ENCODE results near the gene ARL2.

The ARL2 gene

DNA sequence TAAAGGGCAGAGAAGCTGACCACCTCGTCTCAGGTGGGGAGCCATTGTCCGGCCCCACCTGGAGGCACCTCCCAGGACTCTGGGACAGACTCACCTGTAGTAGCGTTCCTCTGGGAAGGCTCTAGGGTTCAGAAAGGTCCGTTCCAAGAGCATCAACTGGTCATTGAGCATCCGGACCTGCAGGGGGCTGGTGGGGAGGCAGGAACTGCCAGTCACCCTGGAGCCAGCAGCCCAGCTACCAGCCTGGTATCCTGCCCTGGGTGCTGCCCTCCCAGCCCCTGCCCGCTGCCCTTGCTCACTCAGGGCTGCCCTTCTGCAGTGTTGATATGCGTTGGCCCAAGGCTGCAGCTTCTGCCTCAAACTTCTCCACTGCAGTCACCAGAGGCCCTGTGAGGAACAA is 31.8 kb downstream of the ARL2 start:
- TF ChIP-seq CTCF (conservative IDR thresholded peaks at IDR 0.05; ENCODE audit: low read depth, low read length): no peak
- no peak for DNase-seq (ENCODE audit: low read depth)
- no peak overlapping the region for H3K4me3 ChIP-seq (ENCODE audit: low read length)

DNA sequence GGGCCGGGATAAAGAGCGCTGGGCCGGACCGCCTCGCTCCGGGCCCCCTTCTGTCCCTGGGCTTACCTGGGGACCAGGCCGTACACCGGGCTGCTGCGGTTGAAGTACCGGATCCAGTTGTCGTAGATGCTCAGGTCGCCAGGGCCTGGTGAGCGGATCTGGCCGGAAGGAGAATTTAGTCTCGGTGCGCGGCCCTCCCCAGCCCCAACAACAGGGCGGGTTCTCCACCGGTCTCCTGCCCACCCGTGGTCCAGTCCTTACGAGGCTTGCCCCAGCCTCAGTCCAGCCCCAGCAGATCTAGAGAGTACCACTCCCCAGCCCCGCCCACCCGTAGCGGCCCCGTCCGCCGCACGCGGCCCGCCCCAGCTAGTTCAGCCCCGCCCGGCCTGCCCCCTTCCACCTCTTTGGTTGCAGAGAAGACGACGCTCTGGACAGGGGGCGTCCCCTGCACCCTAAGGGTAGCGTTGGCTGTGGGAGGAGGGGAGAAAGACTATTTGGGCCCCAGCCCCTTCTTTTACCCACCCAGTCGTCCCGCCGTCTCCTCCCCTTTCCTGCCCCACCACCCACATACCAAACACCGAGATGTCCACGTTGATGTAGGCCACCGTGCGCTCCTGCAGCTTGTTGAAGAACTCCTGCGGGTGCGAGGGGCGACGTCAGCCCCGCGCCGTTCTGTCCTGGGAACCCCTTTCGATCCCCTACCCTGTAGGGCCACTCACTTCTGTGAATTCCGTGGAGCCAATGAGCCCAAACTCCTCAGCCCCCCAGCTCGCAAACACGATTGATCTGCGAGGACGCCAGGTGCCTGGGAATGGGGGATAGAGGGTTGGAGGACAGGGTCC is 33.8 kb downstream of the ARL2 start:
- DNase-seq (ENCODE audit: low read depth): no peak
- peak overlapping the region; percentile 47 for H3K4me3 ChIP-seq (ENCODE audit: low read length)
- TF ChIP-seq CTCF (conservative IDR thresholded peaks at IDR 0.05; ENCODE audit: low read depth, low read length): no peak

DNA sequence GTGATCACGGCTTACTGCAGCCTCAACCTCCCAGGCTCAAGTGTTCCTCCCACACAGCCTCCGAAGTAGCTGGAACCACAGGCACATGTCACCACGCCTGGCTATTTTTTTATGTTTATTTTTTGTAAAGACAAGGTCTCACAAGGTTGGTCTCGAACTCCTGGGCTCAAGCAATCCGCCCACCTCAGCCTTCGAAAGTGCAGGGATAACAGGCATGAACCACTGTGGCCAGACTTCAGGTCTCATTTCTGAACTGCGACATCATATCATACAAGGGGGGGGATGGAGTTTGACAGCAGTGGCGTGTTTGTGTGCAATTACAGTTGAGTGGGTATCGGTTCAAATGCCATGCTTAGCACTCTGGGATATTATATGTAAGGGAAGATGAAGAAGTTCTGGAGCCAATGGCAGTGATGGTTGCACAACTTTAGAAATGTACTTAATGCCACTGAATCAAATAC is 37.5 kb downstream of the ARL2 start:
- no peak for DNase-seq (ENCODE audit: low read depth)
- H3K4me3 ChIP-seq (ENCODE audit: low read length): no peak overlapping the region
- TF ChIP-seq CTCF (conservative IDR thresholded peaks at IDR 0.05; ENCODE audit: low read depth, low read length): no peak

GRCh38 chr11:65053827-65054508 is 40.0 kb downstream of the ARL2 start:
- H3K4me3 ChIP-seq (ENCODE audit: low read length): no peak overlapping the region
- DNase-seq (ENCODE audit: low read depth): no peak
- no peak for TF ChIP-seq CTCF (conservative IDR thresholded peaks at IDR 0.05; ENCODE audit: low read depth, low read length)

DNA sequence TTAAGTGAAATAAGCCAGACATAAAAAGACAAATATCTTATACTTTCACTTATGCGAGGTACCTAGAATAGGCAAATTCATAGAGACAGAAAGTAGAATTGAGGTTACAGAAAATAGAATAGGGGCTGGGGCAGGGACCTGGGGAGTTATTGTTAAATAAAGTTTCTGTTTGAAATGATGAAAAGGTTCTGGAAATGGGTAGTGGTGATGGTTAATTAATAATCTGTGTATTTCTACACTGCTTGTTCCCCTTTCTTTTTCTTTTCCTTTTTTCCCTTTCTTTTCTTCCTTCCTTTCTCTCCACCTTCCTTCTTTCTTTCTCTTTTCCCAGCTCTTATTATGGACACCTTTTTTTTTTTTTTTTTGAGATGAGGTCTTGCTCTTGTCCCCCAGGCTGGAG is 41.6 kb downstream of the ARL2 start:
- TF ChIP-seq CTCF (conservative IDR thresholded peaks at IDR 0.05; ENCODE audit: low read depth, low read length): no peak
- DNase-seq (ENCODE audit: low read depth): no peak
- no peak overlapping the region for H3K4me3 ChIP-seq (ENCODE audit: low read length)

DNA sequence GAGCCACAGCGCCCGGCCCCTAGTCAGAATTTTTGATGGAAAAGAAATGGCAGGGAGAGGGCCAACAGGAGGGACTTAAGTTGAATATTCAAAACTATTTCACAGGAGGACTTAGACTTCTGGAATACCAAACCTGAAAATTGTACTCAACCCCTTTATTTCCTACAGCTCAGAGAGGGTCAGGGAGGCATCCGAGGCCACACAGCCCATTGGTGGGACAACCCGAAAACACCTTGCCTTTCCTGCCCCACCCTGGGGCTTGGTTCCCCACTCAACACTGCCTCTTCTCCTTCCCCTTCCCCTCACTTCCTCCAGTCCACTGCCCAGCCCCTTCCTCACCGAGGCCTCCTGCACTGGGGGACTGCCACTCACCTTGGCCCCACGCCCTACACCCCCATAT is 43.0 kb downstream of the ARL2 start:
- no peak overlapping the region for H3K4me3 ChIP-seq (ENCODE audit: low read length)
- TF ChIP-seq CTCF (conservative IDR thresholded peaks at IDR 0.05; ENCODE audit: low read depth, low read length): no peak
- DNase-seq (ENCODE audit: low read depth): no peak

DNA sequence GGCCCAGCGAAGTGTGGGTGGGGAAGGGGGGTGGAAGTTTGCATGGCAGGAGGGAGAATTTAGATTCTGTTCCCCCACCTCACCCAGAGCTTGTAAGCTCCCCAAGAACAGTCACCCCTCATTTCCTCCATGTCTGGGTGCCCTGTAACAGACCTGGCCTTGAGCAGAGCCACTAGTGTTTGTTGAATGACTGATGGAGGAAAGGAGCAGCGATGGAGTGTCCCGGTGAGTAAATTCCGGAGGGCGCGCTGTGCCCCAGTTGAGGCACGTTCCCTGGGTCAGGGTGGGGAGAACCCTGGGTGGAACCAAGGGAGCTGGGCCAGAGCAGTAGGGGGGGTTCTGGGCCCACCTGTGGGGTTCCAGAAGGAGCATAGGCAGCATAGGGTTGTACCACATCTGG is 43.6 kb downstream of the ARL2 start:
- no peak for DNase-seq (ENCODE audit: low read depth)
- no peak overlapping the region for H3K4me3 ChIP-seq (ENCODE audit: low read length)
- TF ChIP-seq CTCF (conservative IDR thresholded peaks at IDR 0.05; ENCODE audit: low read depth, low read length): no peak
